Neural cell (in vitro differentiated cells): ENCODE measurements around the gene LPP. TPM values are rescaled to one million over a fixed set of nuclear protein-coding genes. Genes with fewer than 3 reads are reported as not detected.

Experiments
- H2AFZ ChIP-seq: fragments of 200-600, 300-800 bp; sonication (generic), shearing (Covaris generic); 2 replicates; pipeline ENCODE4 v1.6.0; 2014; ENCODE audit warnings: low read depth, mild to moderate bottlenecking, antibody characterized with exemption, low read length, moderate library complexity
- H3F3A ChIP-seq: fragments of 200-600 bp; shearing (Covaris generic); 2 replicates; pipeline ENCODE4 v1.6.1; 2016; ENCODE audit warnings: mild to moderate bottlenecking, moderate library complexity, mixed read lengths, antibody characterized with exemption, low read length; ENCODE audit not compliant: insufficient read depth, poor library complexity, severe bottlenecking
- H3K27ac ChIP-seq: fragments of 200-600, 300-800 bp; sonication (generic), shearing (Covaris generic); 2 replicates; pipeline ENCODE4 v1.5.1; 2014; ENCODE audit warnings: mild to moderate bottlenecking, low read length, moderate library complexity
- H3K27me3 ChIP-seq: fragments of 300-800, 200-600 bp; sonication (generic), shearing (Covaris generic); 2 replicates; pipeline ENCODE4 v1.6.0; 2014; ENCODE audit warnings: mild to moderate bottlenecking, low read depth, low read length, moderate library complexity; ENCODE audit not compliant: insufficient read depth
- H3K36me3 ChIP-seq: fragments of 300-800, 200-600 bp; sonication (generic), shearing (Covaris generic); 2 replicates; pipeline ENCODE4 v1.5.1; 2014; ENCODE audit warnings: mild to moderate bottlenecking, antibody characterized with exemption, low read length, moderate library complexity; ENCODE audit not compliant: insufficient read depth
- H3K4me2 ChIP-seq: fragments of 300-800, 200-600 bp; sonication (generic), shearing (Covaris generic); 2 replicates; pipeline ENCODE4 v1.6.0; 2014; ENCODE audit warnings: mild to moderate bottlenecking, low read length
- H3K4me3 ChIP-seq: fragments of 300-800, 200-600 bp; sonication (generic), shearing (Covaris generic); 2 replicates; pipeline ENCODE4 v1.5.1; 2014; ENCODE audit warnings: mild to moderate bottlenecking, low read length, moderate library complexity
- H3K79me2 ChIP-seq: fragments of 200-600 bp; shearing (Covaris generic); replicated peaks from 2 replicates; pipeline ENCODE4 v1.6.0; 2014; ENCODE audit warnings: mild to moderate bottlenecking, low read length, moderate library complexity; ENCODE audit not compliant: insufficient read depth
- H3K9ac ChIP-seq: fragments of 300-800, 200-600 bp; sonication (generic), shearing (Covaris generic); 2 replicates; pipeline ENCODE4 v1.6.1; 2016; ENCODE audit warnings: mild to moderate bottlenecking, low read length, mixed read lengths
- H3K9me2 ChIP-seq: fragments of 200-600 bp; shearing (Covaris generic); 2 replicates; pipeline ENCODE4 v1.6.1; 2016; ENCODE audit warnings: mild to moderate bottlenecking, low read length, mixed read lengths; ENCODE audit not compliant: insufficient read depth
- H3K9me3 ChIP-seq: fragments of 200-600, 300-800 bp; sonication (generic), shearing (Covaris generic); 2 replicates; pipeline ENCODE4 v1.6.1; 2016; ENCODE audit warnings: mild to moderate bottlenecking, mixed run types, low read length, moderate library complexity, mixed read lengths
- H4K20me1 ChIP-seq: fragments of 200-600 bp; shearing (Covaris generic); 2 replicates; pipeline ENCODE4 v1.6.1; 2016; ENCODE audit warnings: mild to moderate bottlenecking, mixed run types; ENCODE audit not compliant: insufficient read depth
- EP300 ChIP-seq: fragments of 450-650 bp; conservative IDR thresholded peaks from 2 replicates; pipeline ENCODE4 v1.6.1; 2014; ENCODE audit warnings: antibody characterized with exemption, mild to moderate bottlenecking, moderate library complexity; ENCODE audit not compliant: poor library complexity, severe bottlenecking
- EZH2 ChIP-seq: fragments of 200-600, 300-800 bp; shearing (Covaris generic), sonication (generic); IDR thresholded peaks from 2 replicates; pipeline ENCODE4 v1.6.1; 2014; ENCODE audit warnings: antibody characterized with exemption, low read length, borderline replicate concordance, mild to moderate bottlenecking; ENCODE audit not compliant: insufficient read depth, poor library complexity, severe bottlenecking
- MXI1 ChIP-seq: fragments of 450-650 bp; conservative IDR thresholded peaks from 2 replicates; pipeline ENCODE4 v1.6.1; 2014; ENCODE audit warnings: antibody characterized with exemption, mild to moderate bottlenecking; ENCODE audit not compliant: poor library complexity, severe bottlenecking
- POLR2AphosphoS5 ChIP-seq: IDR thresholded peaks from 2 replicates; pipeline ENCODE4 v1.6.1; 2012
- RAD21 ChIP-seq: fragments of 450-650 bp; conservative IDR thresholded peaks from 2 replicates; pipeline ENCODE4 v1.6.1; 2014; ENCODE audit warnings: antibody characterized with exemption, mild to moderate bottlenecking, moderate library complexity
- SMC3 ChIP-seq: fragments of 450-650 bp; conservative IDR thresholded peaks from 2 replicates; pipeline ENCODE4 v1.6.1; 2014; ENCODE audit warnings: antibody characterized with exemption, mild to moderate bottlenecking, moderate library complexity; ENCODE audit not compliant: poor library complexity
- TAF1 ChIP-seq: IDR thresholded peaks from 2 replicates; pipeline ENCODE4 v1.6.1; 2012; ENCODE audit warnings: low read depth
- polyA plus RNA-seq: library from polyadenylated mRNA; depleted of rRNA; stranded (reverse); fragments of >200 nt; gene quantifications from 2 replicates; pipeline ENCODE4 v1.2.3, GENCODE V29; 2014
- TF ChIP-seq, protein P1 (sequence below): IDR thresholded peaks from 2 replicates; pipeline ENCODE4 v1.6.1; 2012; ENCODE audit warnings: borderline replicate concordance
- TF ChIP-seq, protein P2 (sequence below): fragments of 450-650 bp; IDR thresholded peaks from 2 replicates; pipeline ENCODE4 v1.5.1; 2014; ENCODE audit warnings: antibody characterized with exemption, mild to moderate bottlenecking, moderate library complexity; ENCODE audit not compliant: poor library complexity, severe bottlenecking

The LPP gene
- polyA plus RNA-seq, 1 donor from 2014 or later: 3.0 TPM

DNA sequence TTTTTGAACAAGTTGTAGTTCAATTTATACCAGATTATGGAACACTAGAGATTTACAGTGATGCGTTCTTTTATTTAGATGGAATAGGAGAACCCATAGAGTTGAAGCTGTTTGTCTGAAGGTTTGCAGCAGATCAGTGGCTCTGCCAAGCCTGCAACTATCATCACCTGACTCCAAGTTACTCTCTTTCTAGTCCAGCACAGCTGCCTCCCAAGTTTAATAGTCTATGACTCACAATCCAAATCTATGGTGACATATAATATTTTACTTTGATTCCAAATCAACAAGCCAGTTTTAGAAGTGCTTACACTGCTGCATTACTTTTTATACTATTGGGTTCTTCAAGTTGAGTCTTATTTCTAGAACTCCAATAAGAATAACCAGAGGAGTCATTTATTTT, 400.4 kb downstream of the LPP start:
- Histone ChIP-seq H2AFZ (no peak overlapping the region), H3K9me2 (no peaks in the 10 kb centered on the region), H3K27ac (no peak overlapping the region), H3K9me3 (no peaks in the 10 kb centered on the region), H3F3A (no peaks in the 10 kb centered on the region), H3K27me3 (no peaks in the 10 kb centered on the region), H3K36me3 (no peaks in the 10 kb centered on the region), H4K20me1 (no peaks in the 10 kb centered on the region), H3K9ac (no peak overlapping the region), H3K4me2 (no peak overlapping the region), H3K79me2 (no peaks in the 10 kb centered on the region), H3K4me3 (no peak overlapping the region)
- no peak for TF ChIP-seq TAF1
- TF ChIP-seq EZH2: no peak
- TF ChIP-seq POLR2AphosphoS5: no peak
- no peak for TF ChIP-seq SMC3
- no peak for TF ChIP-seq RAD21
- TF ChIP-seq EP300: no peak
- TF ChIP-seq, protein P1, sequence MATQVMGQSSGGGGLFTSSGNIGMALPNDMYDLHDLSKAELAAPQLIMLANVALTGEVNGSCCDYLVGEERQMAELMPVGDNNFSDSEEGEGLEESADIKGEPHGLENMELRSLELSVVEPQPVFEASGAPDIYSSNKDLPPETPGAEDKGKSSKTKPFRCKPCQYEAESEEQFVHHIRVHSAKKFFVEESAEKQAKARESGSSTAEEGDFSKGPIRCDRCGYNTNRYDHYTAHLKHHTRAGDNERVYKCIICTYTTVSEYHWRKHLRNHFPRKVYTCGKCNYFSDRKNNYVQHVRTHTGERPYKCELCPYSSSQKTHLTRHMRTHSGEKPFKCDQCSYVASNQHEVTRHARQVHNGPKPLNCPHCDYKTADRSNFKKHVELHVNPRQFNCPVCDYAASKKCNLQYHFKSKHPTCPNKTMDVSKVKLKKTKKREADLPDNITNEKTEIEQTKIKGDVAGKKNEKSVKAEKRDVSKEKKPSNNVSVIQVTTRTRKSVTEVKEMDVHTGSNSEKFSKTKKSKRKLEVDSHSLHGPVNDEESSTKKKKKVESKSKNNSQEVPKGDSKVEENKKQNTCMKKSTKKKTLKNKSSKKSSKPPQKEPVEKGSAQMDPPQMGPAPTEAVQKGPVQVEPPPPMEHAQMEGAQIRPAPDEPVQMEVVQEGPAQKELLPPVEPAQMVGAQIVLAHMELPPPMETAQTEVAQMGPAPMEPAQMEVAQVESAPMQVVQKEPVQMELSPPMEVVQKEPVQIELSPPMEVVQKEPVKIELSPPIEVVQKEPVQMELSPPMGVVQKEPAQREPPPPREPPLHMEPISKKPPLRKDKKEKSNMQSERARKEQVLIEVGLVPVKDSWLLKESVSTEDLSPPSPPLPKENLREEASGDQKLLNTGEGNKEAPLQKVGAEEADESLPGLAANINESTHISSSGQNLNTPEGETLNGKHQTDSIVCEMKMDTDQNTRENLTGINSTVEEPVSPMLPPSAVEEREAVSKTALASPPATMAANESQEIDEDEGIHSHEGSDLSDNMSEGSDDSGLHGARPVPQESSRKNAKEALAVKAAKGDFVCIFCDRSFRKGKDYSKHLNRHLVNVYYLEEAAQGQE: no peak
- TF ChIP-seq, protein P2, sequence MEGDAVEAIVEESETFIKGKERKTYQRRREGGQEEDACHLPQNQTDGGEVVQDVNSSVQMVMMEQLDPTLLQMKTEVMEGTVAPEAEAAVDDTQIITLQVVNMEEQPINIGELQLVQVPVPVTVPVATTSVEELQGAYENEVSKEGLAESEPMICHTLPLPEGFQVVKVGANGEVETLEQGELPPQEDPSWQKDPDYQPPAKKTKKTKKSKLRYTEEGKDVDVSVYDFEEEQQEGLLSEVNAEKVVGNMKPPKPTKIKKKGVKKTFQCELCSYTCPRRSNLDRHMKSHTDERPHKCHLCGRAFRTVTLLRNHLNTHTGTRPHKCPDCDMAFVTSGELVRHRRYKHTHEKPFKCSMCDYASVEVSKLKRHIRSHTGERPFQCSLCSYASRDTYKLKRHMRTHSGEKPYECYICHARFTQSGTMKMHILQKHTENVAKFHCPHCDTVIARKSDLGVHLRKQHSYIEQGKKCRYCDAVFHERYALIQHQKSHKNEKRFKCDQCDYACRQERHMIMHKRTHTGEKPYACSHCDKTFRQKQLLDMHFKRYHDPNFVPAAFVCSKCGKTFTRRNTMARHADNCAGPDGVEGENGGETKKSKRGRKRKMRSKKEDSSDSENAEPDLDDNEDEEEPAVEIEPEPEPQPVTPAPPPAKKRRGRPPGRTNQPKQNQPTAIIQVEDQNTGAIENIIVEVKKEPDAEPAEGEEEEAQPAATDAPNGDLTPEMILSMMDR: no peak

DNA sequence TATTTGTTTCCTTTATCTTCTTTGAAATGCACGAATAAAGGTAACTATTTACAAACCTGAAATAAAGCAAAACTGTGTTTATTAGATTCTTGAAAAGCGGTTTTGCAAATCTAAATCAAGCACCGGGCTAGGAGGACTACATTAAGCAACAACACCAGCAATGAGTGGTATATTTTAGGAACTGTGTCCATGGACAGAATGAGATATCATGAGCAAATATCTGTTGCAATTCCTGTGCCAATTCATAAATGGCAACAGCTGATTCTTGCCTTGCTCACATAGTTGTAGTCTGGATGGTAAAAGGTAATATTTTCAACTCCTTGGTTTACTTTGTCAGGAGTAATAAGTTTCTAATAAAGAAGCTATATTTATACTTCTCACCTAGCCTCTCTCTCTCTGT, 403.3 kb downstream of the LPP start:
- H3K9me2 ChIP-seq: no peaks in the 10 kb centered on the region
- H3K27me3 ChIP-seq: no peaks in the 10 kb centered on the region
- H3K27ac ChIP-seq: no peak overlapping the region
- TF ChIP-seq, protein P1: no peak
- TF ChIP-seq EZH2: no peak
- TF ChIP-seq, protein P2: no peak
- no peak for TF ChIP-seq SMC3
- no peak for TF ChIP-seq MXI1
- no peak for TF ChIP-seq TAF1
- no peak for TF ChIP-seq POLR2AphosphoS5
- TF ChIP-seq EP300: no peak
- TF ChIP-seq RAD21: no peak
- no peaks in the 10 kb centered on the region for H3K36me3 ChIP-seq
- H3K4me3 ChIP-seq: no peak overlapping the region
- no peak overlapping the region for H2AFZ ChIP-seq
- H3F3A ChIP-seq: no peaks in the 10 kb centered on the region
- no peaks in the 10 kb centered on the region for H4K20me1 ChIP-seq
- H3K9ac ChIP-seq: no peak overlapping the region
- no peaks in the 10 kb centered on the region for H3K79me2 ChIP-seq
- H3K9me3 ChIP-seq: no peaks in the 10 kb centered on the region
- no peak overlapping the region for H3K4me2 ChIP-seq
